Measurements from ENCODE around the gene EBP. TPM values are rescaled to one million over a fixed set of nuclear protein-coding genes. Genes with fewer than 3 reads are reported as not detected.

The EBP gene
- total and polyA plus RNA-seq, 2 donors (not counting 1 experiment from before 2014, with no cell fraction given) = 61.0 to 93.5 TPM

DNA sequence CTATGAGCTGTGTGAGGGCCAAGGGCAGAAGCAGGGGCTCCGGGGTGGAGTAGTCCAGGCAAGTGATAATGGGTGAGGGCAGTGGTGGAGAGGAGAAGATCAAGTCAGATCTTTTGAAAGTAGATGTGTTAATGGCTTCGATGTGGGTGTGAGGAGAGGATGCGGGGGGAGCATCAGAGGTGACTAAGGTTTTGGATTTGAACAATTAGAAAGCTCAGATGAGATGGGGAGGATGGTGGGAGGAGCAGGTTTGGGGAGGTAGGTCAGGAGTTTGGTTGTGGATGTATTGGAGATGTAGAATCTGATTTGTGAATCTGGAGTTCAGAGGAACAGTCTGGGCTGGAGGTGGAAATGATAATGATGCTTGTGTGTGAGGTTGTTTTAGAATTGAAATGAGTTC is 41.0 kb upstream of the EBP start:
- no peaks in the 10 kb centered on the region for H4K20me1 ChIP-seq (ENCODE audit: control insufficient read depth, extremely low read depth, insufficient read depth, low read length)
- H2AFZ ChIP-seq (ENCODE audit: low read length) = no peak overlapping the region
- no peak overlapping the region for H3K4me2 ChIP-seq (ENCODE audit: extremely low read depth, insufficient read depth, low read length)
- no peak for TF ChIP-seq CTCF (conservative IDR thresholded peaks at IDR 0.05 in 1 of 2, IDR thresholded peaks at IDR 0.05 in 1 of 2; ENCODE audit: low read depth in 1 of 2, low read length in 2 of 2)
- no peak for TF ChIP-seq EZH2 (IDR thresholded peaks at IDR 0.05; ENCODE audit: low read length, missing control alignments)
- H3K36me3 ChIP-seq (ENCODE audit: control insufficient read depth, insufficient read depth, low read length) = no peaks in the 10 kb centered on the region
- no peaks in the 10 kb centered on the region for H3K4me1 ChIP-seq (ENCODE audit: control insufficient read depth, extremely low read depth, insufficient read depth, low read length)
- H3K27ac ChIP-seq (ENCODE audit: insufficient read depth, low read length) = no peak overlapping the region
- peaks cover 24% of the 10 kb centered on the region for H3K79me2 ChIP-seq (ENCODE audit: control insufficient read depth, insufficient read depth, low read length)
- H3K27me3 ChIP-seq (ENCODE audit: control insufficient read depth, insufficient read depth, low read length) = no peaks in the 10 kb centered on the region
- no peak overlapping the region for H3K9ac ChIP-seq (ENCODE audit: insufficient read depth, low read length)
- H3K9me3 ChIP-seq (ENCODE audit: control insufficient read depth, insufficient read depth, low read depth, low read length) = no peaks in the 10 kb centered on the region
- no peak overlapping the region for H3K4me3 ChIP-seq (replicated peaks in 1 of 4; ENCODE audit: control extremely low read depth in 1 of 4, insufficient read depth in 1 of 4, low read depth in 3 of 4, low read length in 4 of 4)
- DNase-seq (ENCODE audit: low read depth in 2 of 2) = no peak

- no peak overlapping the region for H2AFZ ChIP-seq (ENCODE audit: low read length)
- H3K79me2 ChIP-seq (ENCODE audit: control insufficient read depth, insufficient read depth, low read length) = peaks cover 10% of the 10 kb centered on the region
- no peaks in the 10 kb centered on the region for H4K20me1 ChIP-seq (ENCODE audit: control insufficient read depth, extremely low read depth, insufficient read depth, low read length)
- H3K9me3 ChIP-seq (ENCODE audit: control insufficient read depth, insufficient read depth, low read depth, low read length) = no peaks in the 10 kb centered on the region
- H3K36me3 ChIP-seq (ENCODE audit: control insufficient read depth, insufficient read depth, low read length) = no peaks in the 10 kb centered on the region
- no peak overlapping the region for H3K4me3 ChIP-seq (replicated peaks in 1 of 4; ENCODE audit: control extremely low read depth in 1 of 4, insufficient read depth in 1 of 4, low read depth in 3 of 4, low read length in 4 of 4)
- DNase-seq (ENCODE audit: low read depth in 2 of 2) = no peak
- no peaks in the 10 kb centered on the region for H3K27me3 ChIP-seq (ENCODE audit: control insufficient read depth, insufficient read depth, low read length)
- no peak for TF ChIP-seq EZH2 (IDR thresholded peaks at IDR 0.05; ENCODE audit: low read length, missing control alignments)
- TF ChIP-seq CTCF (conservative IDR thresholded peaks at IDR 0.05 in 1 of 2, IDR thresholded peaks at IDR 0.05 in 1 of 2; ENCODE audit: low read depth in 1 of 2, low read length in 2 of 2) = no peak
- no peaks in the 10 kb centered on the region for H3K4me1 ChIP-seq (ENCODE audit: control insufficient read depth, extremely low read depth, insufficient read depth, low read length)
- no peak overlapping the region for H3K4me2 ChIP-seq (ENCODE audit: extremely low read depth, insufficient read depth, low read length)
- no peak overlapping the region for H3K9ac ChIP-seq (ENCODE audit: insufficient read depth, low read length)
- H3K27ac ChIP-seq (ENCODE audit: insufficient read depth, low read length) = no peak overlapping the region
Measured at GRCh38 chrX:48482526-48482925, 39.1 kb upstream of the EBP start.

DNA sequence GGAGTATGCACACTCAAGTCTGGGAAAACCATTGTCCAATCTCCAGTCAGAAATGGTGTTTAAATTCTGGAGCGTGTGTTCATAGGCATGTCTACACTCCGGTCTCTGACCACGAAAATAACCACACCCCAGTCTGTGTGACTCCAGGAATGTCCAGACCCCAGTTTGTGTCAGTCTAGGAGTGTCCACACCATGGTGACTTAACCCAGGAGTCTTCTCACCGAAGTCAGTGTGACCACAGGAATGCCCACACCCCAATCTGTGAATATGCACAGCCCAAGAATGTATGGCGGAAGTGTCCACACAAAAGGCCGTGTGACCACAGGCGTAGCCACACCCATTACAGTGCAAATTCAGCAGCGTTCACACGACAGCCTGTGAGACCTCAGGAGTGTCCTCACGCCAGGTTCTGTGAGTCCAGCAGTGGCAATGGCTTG is 34.2 kb upstream of the EBP start:
- peak overlapping the region; percentile 30 for H3K27ac ChIP-seq (ENCODE audit: insufficient read depth, low read length)
- H4K20me1 ChIP-seq (ENCODE audit: control insufficient read depth, extremely low read depth, insufficient read depth, low read length) = no peaks in the 10 kb centered on the region
- H3K4me3 ChIP-seq (replicated peaks in 1 of 4; ENCODE audit: control extremely low read depth in 1 of 4, insufficient read depth in 1 of 4, low read depth in 3 of 4, low read length in 4 of 4) = no peak overlapping the region
- peak; percentile 90 to 99 for DNase-seq (ENCODE audit: low read depth in 2 of 2)
- H3K4me2 ChIP-seq (ENCODE audit: extremely low read depth, insufficient read depth, low read length) = no peak overlapping the region
- no peaks in the 10 kb centered on the region for H3K79me2 ChIP-seq (ENCODE audit: control insufficient read depth, insufficient read depth, low read length)
- H3K9me3 ChIP-seq (ENCODE audit: control insufficient read depth, insufficient read depth, low read depth, low read length) = no peaks in the 10 kb centered on the region
- no peak overlapping the region for H2AFZ ChIP-seq (ENCODE audit: low read length)
- H3K36me3 ChIP-seq (ENCODE audit: control insufficient read depth, insufficient read depth, low read length) = no peaks in the 10 kb centered on the region
- H3K27me3 ChIP-seq (ENCODE audit: control insufficient read depth, insufficient read depth, low read length) = no peaks in the 10 kb centered on the region
- H3K4me1 ChIP-seq (ENCODE audit: control insufficient read depth, extremely low read depth, insufficient read depth, low read length) = peaks cover 2% of the 10 kb centered on the region
- no peak for TF ChIP-seq EZH2 (IDR thresholded peaks at IDR 0.05; ENCODE audit: low read length, missing control alignments)
- no peak for TF ChIP-seq CTCF (conservative IDR thresholded peaks at IDR 0.05 in 1 of 2, IDR thresholded peaks at IDR 0.05 in 1 of 2; ENCODE audit: low read depth in 1 of 2, low read length in 2 of 2)
- no peak overlapping the region for H3K9ac ChIP-seq (ENCODE audit: insufficient read depth, low read length)

Data from fibroblast of lung (primary cell).